Measurements from ENCODE around the gene RNF113B.

The RNF113B gene
- total RNA-seq, result 0 reads per million in 3 donors

DNA sequence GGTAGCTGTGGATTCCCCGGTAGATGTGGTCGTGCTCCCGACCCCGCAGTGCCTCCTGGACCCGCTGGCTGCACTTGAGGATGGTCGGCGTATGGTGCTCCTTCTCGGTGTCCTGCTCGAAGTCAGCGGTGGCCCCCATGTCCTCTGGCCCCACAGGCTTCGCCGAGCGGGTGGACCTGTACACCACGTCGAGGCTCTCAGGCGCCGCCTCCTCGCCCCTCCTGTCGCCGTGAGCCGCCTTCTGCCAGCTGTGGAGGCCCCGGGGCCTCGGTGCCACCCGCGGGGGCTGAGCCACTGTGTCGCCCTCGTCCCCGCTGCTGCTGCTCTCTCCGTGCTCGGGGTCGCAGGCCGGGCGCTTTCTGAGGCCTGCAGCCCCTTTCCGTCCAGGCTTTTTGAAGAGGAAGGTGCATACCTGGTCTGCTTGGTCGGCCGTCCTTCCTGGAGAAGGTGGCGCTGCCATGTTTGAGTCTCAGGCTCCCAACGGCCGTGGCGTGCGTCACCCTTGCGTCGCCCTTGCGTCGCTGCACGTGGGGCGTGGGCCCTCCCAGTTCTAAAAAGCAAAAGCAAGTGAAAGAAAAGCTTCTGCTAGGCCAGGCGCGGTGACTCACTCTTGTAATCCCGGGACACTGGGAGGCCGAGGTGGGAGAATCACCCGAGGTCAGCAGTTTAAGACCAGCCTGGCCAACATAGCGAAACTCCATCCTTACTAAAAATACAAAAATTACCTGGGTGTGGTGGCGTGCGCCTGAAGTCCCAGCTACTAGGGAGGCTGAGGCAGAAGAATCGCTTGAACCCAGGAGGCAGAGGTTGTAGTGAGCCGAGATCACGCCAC is at the start of gene RNF113B:
RNF113B (minus strand) TSS at position 493 of the 832 bp plus-strand sequence; CDS start at position 460, 33 bp downstream.
- Histone ChIP-seq H3K4me3 (ENCODE audit: insufficient read depth, low read depth, low read length, poor library complexity, severe bottlenecking) (no peak within 1 kb of the TSS), H3K27me3 (replicated peaks; ENCODE audit: control insufficient read depth, insufficient read depth, low read length, poor library complexity, severe bottlenecking) (no peaks in the 10 kb centered on the region), H3K27ac (ENCODE audit: insufficient read depth, low read length, poor library complexity, severe bottlenecking) (no peak within 1 kb of the TSS), H3K4me1 (ENCODE audit: control insufficient read depth, insufficient read depth, low read length, poor library complexity, severe bottlenecking) (no peaks in the 10 kb centered on the region), H3K36me3 (ENCODE audit: control insufficient read depth, insufficient read depth, low read length) (no peaks in the 10 kb centered on the region), H3K9me3 (ENCODE audit: control insufficient read depth, low read length) (no peaks in the 10 kb centered on the region)
- DNase-seq, result no peak

DNA sequence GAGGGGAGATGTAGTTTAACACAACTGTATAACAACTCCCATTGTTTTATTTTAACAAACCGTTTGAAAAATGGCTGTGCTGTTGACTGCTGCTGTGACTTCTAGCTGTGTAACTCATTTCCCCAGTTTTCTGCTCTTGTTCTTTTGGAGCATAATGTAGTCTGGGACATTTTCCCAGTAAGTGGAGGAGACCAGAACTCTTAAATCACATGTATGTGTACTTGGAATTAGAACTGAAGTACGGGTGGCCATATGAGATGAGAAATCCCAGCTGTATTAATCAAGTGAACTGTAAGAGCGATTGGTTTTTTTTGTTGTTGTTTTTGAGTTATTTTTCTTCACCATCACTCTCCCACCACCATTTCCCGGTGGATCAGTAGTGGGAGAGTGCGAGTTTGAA is 49.4 kb upstream of the RNF113B start:
- Histone ChIP-seq H3K36me3 (ENCODE audit: control insufficient read depth, insufficient read depth, low read length) (no peaks in the 10 kb centered on the region), H3K4me1 (ENCODE audit: control insufficient read depth, insufficient read depth, low read length, poor library complexity, severe bottlenecking) (no peaks in the 10 kb centered on the region), H3K9me3 (ENCODE audit: control insufficient read depth, low read length) (no peaks in the 10 kb centered on the region), H3K27me3 (replicated peaks; ENCODE audit: control insufficient read depth, insufficient read depth, low read length, poor library complexity, severe bottlenecking) (no peaks in the 10 kb centered on the region), H3K27ac (ENCODE audit: insufficient read depth, low read length, poor library complexity, severe bottlenecking) (no peak overlapping the region), H3K4me3 (ENCODE audit: insufficient read depth, low read depth, low read length, poor library complexity, severe bottlenecking) (no peak overlapping the region)
- no peak for DNase-seq

DNA sequence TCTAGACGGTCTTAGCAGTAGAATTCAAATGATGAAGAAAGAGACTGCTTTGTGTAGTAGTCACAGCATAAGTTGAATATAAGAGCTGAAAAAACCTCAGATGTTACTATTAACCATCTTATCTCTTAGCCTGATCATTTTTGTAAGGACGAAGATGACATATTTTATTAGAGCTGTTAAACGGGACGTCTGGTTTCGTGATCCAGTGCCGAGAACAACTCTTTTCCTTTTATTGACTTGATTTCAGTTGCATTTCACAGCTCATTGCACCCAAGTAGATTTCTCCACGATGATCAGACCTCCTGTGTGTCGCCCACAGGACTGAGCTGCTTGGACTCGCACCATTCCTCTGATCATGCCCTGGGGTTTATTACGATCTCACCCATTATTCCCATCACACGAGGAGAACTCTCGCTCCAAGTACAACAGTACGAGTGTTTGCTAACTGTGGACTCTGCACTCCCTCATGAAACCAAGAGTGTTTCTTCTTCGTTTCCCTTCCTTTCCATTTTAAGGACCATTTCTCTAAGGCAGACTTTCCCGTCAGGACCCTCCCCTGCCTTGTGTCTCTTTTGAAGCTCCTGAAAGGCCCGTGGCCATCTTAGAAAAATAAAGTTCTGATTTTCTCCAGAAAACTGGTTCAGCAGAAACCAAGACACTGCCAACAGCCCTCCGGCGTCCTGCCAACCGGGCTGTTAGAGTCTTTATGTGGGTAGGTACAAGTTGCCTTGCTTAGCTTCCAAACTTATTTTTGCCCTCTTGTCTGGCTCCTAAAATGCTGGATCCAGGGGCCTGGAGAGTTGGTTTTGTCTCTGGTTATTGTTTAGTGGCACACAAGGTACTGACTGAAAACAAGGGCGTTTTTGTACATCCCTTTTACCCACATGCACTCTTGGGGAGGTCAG is 48.2 kb upstream of the RNF113B start:
- no peaks in the 10 kb centered on the region for H3K27me3 ChIP-seq (replicated peaks; ENCODE audit: control insufficient read depth, insufficient read depth, low read length, poor library complexity, severe bottlenecking)
- H3K36me3 ChIP-seq (ENCODE audit: control insufficient read depth, insufficient read depth, low read length), result no peaks in the 10 kb centered on the region
- no peaks in the 10 kb centered on the region for H3K4me1 ChIP-seq (ENCODE audit: control insufficient read depth, insufficient read depth, low read length, poor library complexity, severe bottlenecking)
- no peak for DNase-seq
- no peaks in the 10 kb centered on the region for H3K9me3 ChIP-seq (ENCODE audit: control insufficient read depth, low read length)
- no peak overlapping the region for H3K27ac ChIP-seq (ENCODE audit: insufficient read depth, low read length, poor library complexity, severe bottlenecking)
- no peak overlapping the region for H3K4me3 ChIP-seq (ENCODE audit: insufficient read depth, low read depth, low read length, poor library complexity, severe bottlenecking)

DNA sequence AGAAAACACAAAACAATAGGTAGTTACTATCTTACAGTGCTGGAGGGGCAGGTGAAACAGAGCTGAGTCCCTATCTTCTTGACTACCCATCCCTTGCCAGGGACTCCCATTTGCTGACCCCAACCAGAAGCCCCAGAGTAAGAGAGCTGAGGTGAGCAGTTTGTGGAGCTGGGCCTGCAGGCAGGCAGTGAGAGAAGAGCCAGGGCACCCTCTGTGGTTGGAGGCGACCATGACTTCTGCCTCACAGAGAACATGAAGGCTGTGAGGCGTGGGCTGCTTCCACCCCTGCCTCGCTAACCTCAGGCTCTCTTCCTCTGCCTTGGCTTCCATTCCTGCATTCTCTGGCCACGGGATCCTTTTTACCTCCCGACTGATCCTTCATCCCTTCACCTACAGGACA is 47.5 kb upstream of the RNF113B start:
- DNase-seq, result no peak
- Histone ChIP-seq H3K9me3 (ENCODE audit: control insufficient read depth, low read length) (no peaks in the 10 kb centered on the region), H3K27me3 (replicated peaks; ENCODE audit: control insufficient read depth, insufficient read depth, low read length, poor library complexity, severe bottlenecking) (no peaks in the 10 kb centered on the region), H3K4me1 (ENCODE audit: control insufficient read depth, insufficient read depth, low read length, poor library complexity, severe bottlenecking) (no peaks in the 10 kb centered on the region), H3K36me3 (ENCODE audit: control insufficient read depth, insufficient read depth, low read length) (no peaks in the 10 kb centered on the region), H3K4me3 (ENCODE audit: insufficient read depth, low read depth, low read length, poor library complexity, severe bottlenecking) (no peak overlapping the region), H3K27ac (ENCODE audit: insufficient read depth, low read length, poor library complexity, severe bottlenecking) (no peak overlapping the region)

DNA sequence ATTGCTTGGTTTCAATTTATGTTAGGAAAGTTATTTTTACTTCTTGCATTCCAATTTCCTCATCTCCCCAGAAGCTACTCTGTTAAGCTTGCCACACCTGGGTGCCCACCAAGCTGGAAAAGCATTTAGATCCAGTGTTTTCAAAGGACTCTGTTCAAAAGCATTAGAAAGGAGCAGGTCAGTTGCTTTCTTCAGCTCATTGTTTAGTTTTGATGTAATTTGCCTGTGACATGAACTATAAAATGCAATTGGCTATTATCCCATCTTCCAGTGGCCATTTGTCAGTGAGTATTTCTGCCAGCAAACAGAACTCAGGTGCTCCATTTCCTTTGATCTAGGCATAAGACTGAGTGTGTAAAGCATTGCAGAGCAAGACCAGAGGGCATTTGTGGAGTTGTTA is 46.7 kb upstream of the RNF113B start:
- H3K9me3 ChIP-seq (ENCODE audit: control insufficient read depth, low read length), result no peaks in the 10 kb centered on the region
- H3K4me1 ChIP-seq (ENCODE audit: control insufficient read depth, insufficient read depth, low read length, poor library complexity, severe bottlenecking), result no peaks in the 10 kb centered on the region
- no peaks in the 10 kb centered on the region for H3K27me3 ChIP-seq (replicated peaks; ENCODE audit: control insufficient read depth, insufficient read depth, low read length, poor library complexity, severe bottlenecking)
- no peak overlapping the region for H3K27ac ChIP-seq (ENCODE audit: insufficient read depth, low read length, poor library complexity, severe bottlenecking)
- no peaks in the 10 kb centered on the region for H3K36me3 ChIP-seq (ENCODE audit: control insufficient read depth, insufficient read depth, low read length)
- no peak for DNase-seq
- H3K4me3 ChIP-seq (ENCODE audit: insufficient read depth, low read depth, low read length, poor library complexity, severe bottlenecking), result no peak overlapping the region

GRCh38 chr13:98222816-98223215 is 45.7 kb upstream of the RNF113B start:
- Histone ChIP-seq H3K27ac (ENCODE audit: insufficient read depth, low read length, poor library complexity, severe bottlenecking) (no peak overlapping the region), H3K4me3 (ENCODE audit: insufficient read depth, low read depth, low read length, poor library complexity, severe bottlenecking) (no peak overlapping the region), H3K4me1 (ENCODE audit: control insufficient read depth, insufficient read depth, low read length, poor library complexity, severe bottlenecking) (no peaks in the 10 kb centered on the region), H3K9me3 (ENCODE audit: control insufficient read depth, low read length) (no peaks in the 10 kb centered on the region), H3K27me3 (replicated peaks; ENCODE audit: control insufficient read depth, insufficient read depth, low read length, poor library complexity, severe bottlenecking) (no peaks in the 10 kb centered on the region), H3K36me3 (ENCODE audit: control insufficient read depth, insufficient read depth, low read length) (no peaks in the 10 kb centered on the region)
- no peak for DNase-seq

GRCh38 chr13:98222081-98222554 is 45.0 kb upstream of the RNF113B start:
- Histone ChIP-seq H3K4me3 (ENCODE audit: insufficient read depth, low read depth, low read length, poor library complexity, severe bottlenecking) (no peak overlapping the region), H3K9me3 (ENCODE audit: control insufficient read depth, low read length) (no peaks in the 10 kb centered on the region), H3K27ac (ENCODE audit: insufficient read depth, low read length, poor library complexity, severe bottlenecking) (no peak overlapping the region), H3K4me1 (ENCODE audit: control insufficient read depth, insufficient read depth, low read length, poor library complexity, severe bottlenecking) (no peaks in the 10 kb centered on the region), H3K27me3 (replicated peaks; ENCODE audit: control insufficient read depth, insufficient read depth, low read length, poor library complexity, severe bottlenecking) (no peaks in the 10 kb centered on the region), H3K36me3 (ENCODE audit: control insufficient read depth, insufficient read depth, low read length) (no peaks in the 10 kb centered on the region)
- no peak for DNase-seq

DNA sequence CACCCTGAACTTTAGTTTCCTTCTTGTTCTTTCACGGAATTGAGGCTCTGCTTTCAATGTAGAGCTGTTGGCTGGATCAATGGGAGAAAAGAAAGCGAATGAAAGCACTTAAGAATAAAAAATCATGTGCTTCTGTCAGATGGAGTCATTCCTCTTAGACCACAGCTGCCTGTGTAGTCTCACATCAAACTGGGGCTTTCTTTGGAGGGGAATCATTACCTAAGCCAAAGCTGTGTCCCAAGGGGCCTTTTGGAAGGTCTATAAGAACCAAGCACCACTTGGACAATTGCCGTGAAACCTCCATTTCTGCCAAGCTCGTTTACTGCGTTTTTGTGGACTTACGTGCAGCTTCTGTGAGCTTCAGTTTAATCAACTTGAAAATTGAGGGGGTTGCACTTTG is 44.2 kb upstream of the RNF113B start:
- DNase-seq, result no peak
- H3K4me1 ChIP-seq (ENCODE audit: control insufficient read depth, insufficient read depth, low read length, poor library complexity, severe bottlenecking), result no peaks in the 10 kb centered on the region

GRCh38 chr13:98220271-98220791 is 43.3 kb upstream of the RNF113B start:
- no peaks in the 10 kb centered on the region for H3K36me3 ChIP-seq (ENCODE audit: control insufficient read depth, insufficient read depth, low read length)
- H3K27me3 ChIP-seq (replicated peaks; ENCODE audit: control insufficient read depth, insufficient read depth, low read length, poor library complexity, severe bottlenecking), result no peaks in the 10 kb centered on the region
- H3K9me3 ChIP-seq (ENCODE audit: control insufficient read depth, low read length), result no peaks in the 10 kb centered on the region
- no peak for DNase-seq
- no peak overlapping the region for H3K4me3 ChIP-seq (ENCODE audit: insufficient read depth, low read depth, low read length, poor library complexity, severe bottlenecking)
- H3K4me1 ChIP-seq (ENCODE audit: control insufficient read depth, insufficient read depth, low read length, poor library complexity, severe bottlenecking), result no peaks in the 10 kb centered on the region
- no peak overlapping the region for H3K27ac ChIP-seq (ENCODE audit: insufficient read depth, low read length, poor library complexity, severe bottlenecking)

More for the DNA sequence above, 44.2 kb upstream of the RNF113B start:
- H3K36me3 ChIP-seq (ENCODE audit: control insufficient read depth, insufficient read depth, low read length), result no peaks in the 10 kb centered on the region
- H3K27ac ChIP-seq (ENCODE audit: insufficient read depth, low read length, poor library complexity, severe bottlenecking), result no peak overlapping the region
- no peaks in the 10 kb centered on the region for H3K9me3 ChIP-seq (ENCODE audit: control insufficient read depth, low read length)
- no peaks in the 10 kb centered on the region for H3K27me3 ChIP-seq (replicated peaks; ENCODE audit: control insufficient read depth, insufficient read depth, low read length, poor library complexity, severe bottlenecking)
- no peak overlapping the region for H3K4me3 ChIP-seq (ENCODE audit: insufficient read depth, low read depth, low read length, poor library complexity, severe bottlenecking)
